HepG2 (cell line): Measurements from ENCODE around the gene PALM3. TPM values are rescaled to one million over a fixed set of nuclear protein-coding genes. Genes with fewer than 3 reads are reported as not detected.

ENCODE experiments used
- ARNT2 ChIP-seq: sonication (generic); formaldehyde crosslinking; IDR thresholded peaks from 2 replicates; pipeline ENCODE4 v1.8.0; 2022; ENCODE audit warnings: mild to moderate bottlenecking, low read depth, missing genetic modification reagents, moderate library complexity
- CCDC6 ChIP-seq: sonication (generic); formaldehyde crosslinking; IDR thresholded peaks from 2 replicates; pipeline ENCODE4 v1.8.1; 2022; ENCODE audit warnings: mild to moderate bottlenecking, missing genetic modification reagents, moderate library complexity
- CENPT ChIP-seq: sonication (generic); formaldehyde crosslinking; IDR thresholded peaks from 2 replicates; pipeline ENCODE4 v1.8.0; 2022; ENCODE audit warnings: low read depth, mild to moderate bottlenecking, moderate library complexity, missing genetic modification reagents
- CTCF ChIP-seq: sonication (generic); formaldehyde crosslinking; IDR thresholded peaks from 2 replicates; pipeline ENCODE4 v1.5.0; 2020; ENCODE audit warnings: mild to moderate bottlenecking, missing genetic modification reagents, moderate library complexity
- FOXM1 ChIP-seq: sonication (generic); formaldehyde crosslinking; IDR thresholded peaks from 2 replicates; pipeline ENCODE4 v1.5.0; 2020; ENCODE audit warnings: missing genetic modification reagents
- FOXP4 ChIP-seq: sonication (generic); formaldehyde crosslinking; IDR thresholded peaks from 2 replicates; pipeline ENCODE4 v1.4.0; 2020; ENCODE audit warnings: missing genetic modification reagents
- HDAC2 ChIP-seq: sonication (generic); formaldehyde crosslinking; IDR thresholded peaks from 2 replicates; pipeline ENCODE4 v1.4.0; 2020; ENCODE audit warnings: missing genetic modification reagents
- HNRNPLL ChIP-seq: fragments of 200-400 bp; formaldehyde crosslinking; IDR thresholded peaks from 2 replicates; pipeline ENCODE4 v1.6.1; 2017; ENCODE audit warnings: mild to moderate bottlenecking, low read depth, low read length; ENCODE audit not compliant: poor library complexity, severe bottlenecking
- NFATC3 ChIP-seq: sonication (generic); formaldehyde crosslinking; IDR thresholded peaks from 2 replicates; pipeline ENCODE4 v1.5.1; 2020; ENCODE audit warnings: mild to moderate bottlenecking, missing genetic modification reagents
- NONO ChIP-seq, 2 experiments: fragments of 450-650 bp in 1 of 2; sonication (generic) in 1 of 2; formaldehyde crosslinking in 1 of 2; IDR thresholded peaks in 1 of 2; conservative IDR thresholded peaks in 1 of 2; 2 replicates each; pipeline versions ENCODE4 v1.6.1 to v1.8.0; 2017 to 2022; ENCODE audit warnings: mild to moderate bottlenecking in 1 of 2, missing genetic modification reagents in 1 of 2, moderate library complexity in 1 of 2
- PHF21A ChIP-seq: sonication (generic); formaldehyde crosslinking; IDR thresholded peaks from 2 replicates; pipeline ENCODE4 v1.5.0; 2020; ENCODE audit warnings: mild to moderate bottlenecking, missing genetic modification reagents
- POGK ChIP-seq: sonication (generic); formaldehyde crosslinking; conservative IDR thresholded peaks from 2 replicates; pipeline ENCODE4 v1.8.0; 2022; ENCODE audit warnings: mild to moderate bottlenecking, moderate library complexity, missing genetic modification reagents
- SAP130 ChIP-seq: IDR thresholded peaks from 2 replicates; pipeline ENCODE4 v1.6.1; 2016; ENCODE audit warnings: low read depth
- SOX13 ChIP-seq, 3 experiments: fragments of 450-650 bp in 1 of 3; sonication (generic) in 1 of 3; formaldehyde crosslinking in 1 of 3; IDR thresholded peaks in 2 of 3; conservative IDR thresholded peaks in 1 of 3; 2 replicates each; pipeline versions ENCODE4 v1.5.0 to v1.6.1; 2016 to 2020; ENCODE audit warnings: antibody characterized with exemption in 1 of 3, mild to moderate bottlenecking in 1 of 3, missing compliant biosample characterization in 1 of 3, missing genetic modification reagents in 1 of 3, moderate library complexity in 1 of 3
- ZFAT ChIP-seq: sonication (generic); formaldehyde crosslinking; conservative IDR thresholded peaks from 2 replicates; pipeline ENCODE4 v1.8.1; 2023; ENCODE audit warnings: missing genetic modification reagents, inconsistent platforms
- ZNF362 ChIP-seq: sonication (generic); formaldehyde crosslinking; IDR thresholded peaks from 2 replicates; pipeline ENCODE4 v1.4.0; 2020; ENCODE audit warnings: missing genetic modification reagents, mild to moderate bottlenecking, borderline replicate concordance
- ZNF546 ChIP-seq: sonication (generic); formaldehyde crosslinking; conservative IDR thresholded peaks from 2 replicates; pipeline ENCODE4 v1.8.1; 2023; ENCODE audit warnings: mild to moderate bottlenecking, missing genetic modification reagents
- ZNF75D ChIP-seq: sonication (generic); formaldehyde crosslinking; IDR thresholded peaks from 2 replicates; pipeline ENCODE4 v1.8.1; 2023; ENCODE audit warnings: missing genetic modification reagents, mild to moderate bottlenecking, borderline replicate concordance
- polyA plus RNA-seq, 8 experiments: library from polyadenylated mRNA; depleted of rRNA in 3 of 8; stranded (reverse) in 7 of 8; unstranded in 1 of 8; fragments of >200 nt; fragmentation: Illumina TruSeq in 4 of 8; extraction: Trizol in 4 of 8; gene quantifications; 2 replicates each; pipeline versions ENCODE4 v1.2.1 to v1.2.3, GENCODE V29; 2011 to 2016; ENCODE audit warnings: low read depth in 4 of 8, missing spikeins in 1 of 8, mixed read lengths in 1 of 8; ENCODE audit not compliant: insufficient read depth in 1 of 8
- total RNA-seq, 5 experiments: library from RNA; depleted of rRNA; stranded (reverse); fragments of >200 nt; fragmentation: Illumina TruSeq; extraction: Trizol; gene quantifications; 2 replicates each; pipeline ENCODE4 v1.2.3, GENCODE V29; 2016; ENCODE audit warnings: low read depth in 1 of 5
- TF ChIP-seq, protein P1 (sequence below): IDR thresholded peaks from 2 replicates; pipeline ENCODE4 v1.6.1; 2016; ENCODE audit warnings: missing genetic modification reagents, missing compliant biosample characterization
- TF ChIP-seq, protein P2 (sequence below): sonication (generic); formaldehyde crosslinking; IDR thresholded peaks from 2 replicates; pipeline ENCODE4 v1.4.0; 2020; ENCODE audit warnings: missing genetic modification reagents

The PALM3 gene
- total and polyA plus RNA-seq, 2 of the 13 experiments (the other 11 are each of a cell fraction or from before 2014, with no cell fraction given) = 0.79 to 2.4 TPM

DNA sequence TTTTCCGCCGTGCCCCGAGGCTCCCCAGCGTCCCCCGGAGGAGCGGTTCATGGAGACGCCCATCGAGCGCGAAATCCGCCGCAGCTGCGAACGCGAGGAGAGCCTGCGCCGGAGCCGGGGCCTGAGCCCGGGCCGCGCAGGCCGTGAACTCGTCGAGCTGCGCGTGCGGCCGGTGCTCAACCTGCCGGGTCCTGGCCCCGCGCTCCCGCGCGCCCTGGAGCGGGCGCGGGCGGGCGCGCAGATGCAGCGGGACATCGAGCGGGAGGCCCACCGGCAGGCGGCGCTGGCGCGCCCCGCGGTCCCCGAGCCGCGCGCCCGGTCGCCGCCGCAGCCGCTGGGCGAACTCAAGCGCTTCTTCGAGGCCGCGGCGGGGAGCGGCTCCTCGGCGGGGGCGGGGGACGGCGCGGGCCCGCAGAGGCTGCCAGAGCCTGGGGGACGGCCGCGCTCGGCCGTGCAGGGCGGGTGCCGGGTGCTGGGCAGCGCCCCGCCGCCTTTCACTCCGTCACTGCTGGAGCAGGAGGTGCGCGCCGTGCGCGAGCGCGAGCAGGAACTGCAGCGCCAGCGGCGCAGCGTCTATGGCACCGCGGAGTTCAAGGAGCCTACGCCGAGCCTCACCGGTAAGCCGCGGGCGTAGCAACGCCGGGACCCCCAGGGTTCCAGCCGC lies 11.5 kb upstream of the PALM3 start (continued):
- TF ChIP-seq ZNF362 (CRISPR knock-in tag) = no peak
- TF ChIP-seq CENPT = no peak
- TF ChIP-seq, protein P1, sequence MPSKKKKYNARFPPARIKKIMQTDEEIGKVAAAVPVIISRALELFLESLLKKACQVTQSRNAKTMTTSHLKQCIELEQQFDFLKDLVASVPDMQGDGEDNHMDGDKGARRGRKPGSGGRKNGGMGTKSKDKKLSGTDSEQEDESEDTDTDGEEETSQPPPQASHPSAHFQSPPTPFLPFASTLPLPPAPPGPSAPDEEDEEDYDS (CRISPR knock-in tag) = no peak
- TF ChIP-seq ZNF546 (CRISPR knock-in tag) = 0 out of 2 replicates have a peak, but pooled peaks have one; percentile 28
- TF ChIP-seq ARNT2 (CRISPR knock-in tag) = peak; percentile 69
- TF ChIP-seq FOXM1 (CRISPR knock-in tag) = no peak
- peak; percentile 32 for TF ChIP-seq CTCF
- TF ChIP-seq, protein P2, sequence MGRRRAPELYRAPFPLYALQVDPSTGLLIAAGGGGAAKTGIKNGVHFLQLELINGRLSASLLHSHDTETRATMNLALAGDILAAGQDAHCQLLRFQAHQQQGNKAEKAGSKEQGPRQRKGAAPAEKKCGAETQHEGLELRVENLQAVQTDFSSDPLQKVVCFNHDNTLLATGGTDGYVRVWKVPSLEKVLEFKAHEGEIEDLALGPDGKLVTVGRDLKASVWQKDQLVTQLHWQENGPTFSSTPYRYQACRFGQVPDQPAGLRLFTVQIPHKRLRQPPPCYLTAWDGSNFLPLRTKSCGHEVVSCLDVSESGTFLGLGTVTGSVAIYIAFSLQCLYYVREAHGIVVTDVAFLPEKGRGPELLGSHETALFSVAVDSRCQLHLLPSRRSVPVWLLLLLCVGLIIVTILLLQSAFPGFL (CRISPR knock-in tag) = no peak
- no peak for TF ChIP-seq SOX13 (IDR thresholded peaks at IDR 0.05)
- TF ChIP-seq SOX13 (CRISPR knock-in tag; conservative IDR thresholded peaks at IDR 0.05 in 1 of 2, IDR thresholded peaks at IDR 0.05 in 1 of 2) = no peak
- TF ChIP-seq NFATC3 (CRISPR knock-in tag) = no peak
- TF ChIP-seq HDAC2 (CRISPR knock-in tag) = no peak
- no peak for TF ChIP-seq ZNF75D
- no peak for TF ChIP-seq FOXP4
- TF ChIP-seq NONO (IDR thresholded peaks at IDR 0.05) = no peak
- TF ChIP-seq NONO (CRISPR knock-in tag; conservative IDR thresholded peaks at IDR 0.05) = no peak
- no peak for TF ChIP-seq ZFAT (CRISPR knock-in tag)
- TF ChIP-seq PHF21A = no peak
- 0 out of 2 replicates have a peak, but pooled peaks have one; percentile 18 for TF ChIP-seq POGK (CRISPR knock-in tag)
- peak; percentile 71; the same call in 1 of the 2 replicates for TF ChIP-seq CCDC6
- peak; percentile 99 for TF ChIP-seq HNRNPLL
- TF ChIP-seq SAP130 (CRISPR knock-in tag) = peak; percentile 33; the same call in 1 of the 2 replicates
